GM21723 (cell line): Measurements from ENCODE around the gene MICAL2.

Experiments used
- ATAC-seq: cut with Tn5 transposase; IDR thresholded peaks from one replicate; pipeline ENCODE4 v1.9.1; 2021; ENCODE audit warnings: mild to moderate bottlenecking, moderate library complexity; ENCODE audit not compliant: unreplicated experiment

Gene MICAL2

GRCh38 chr11:12182676-12183541, 72.5 kb downstream of the MICAL2 start:
- ATAC-seq, result no peak

- ATAC-seq, result no peak
These were observed 73.6 kb downstream of the MICAL2 start for GRCh38 chr11:12183827-12184620.

GRCh38 chr11:12184699-12185098, 74.3 kb downstream of the MICAL2 start:
- no peak for ATAC-seq

GRCh38 chr11:12185106-12185690, 74.8 kb downstream of the MICAL2 start:
- ATAC-seq, result no peak

GRCh38 chr11:12185914-12186313, 75.5 kb downstream of the MICAL2 start:
- ATAC-seq, result no peak

GRCh38 chr11:12186701-12187100, 76.3 kb downstream of the MICAL2 start:
- no peak for ATAC-seq

- no peak for ATAC-seq
These were observed 77.0 kb downstream of the MICAL2 start for GRCh38 chr11:12187399-12187798.

GRCh38 chr11:12188548-12189317, 78.3 kb downstream of the MICAL2 start:
- peak; percentile 89 for ATAC-seq

- no peak for ATAC-seq
These were observed 79.3 kb downstream of the MICAL2 start for GRCh38 chr11:12189543-12190235.

- ATAC-seq, result no peak
These were observed 80.1 kb downstream of the MICAL2 start for GRCh38 chr11:12190511-12190910.

GRCh38 chr11:12192794-12193514, 82.6 kb downstream of the MICAL2 start:
- ATAC-seq, result no peak

GRCh38 chr11:12193515-12194336, 83.3 kb downstream of the MICAL2 start:
- ATAC-seq, result no peak

- peak; percentile 79 for ATAC-seq
These were observed 85.4 kb downstream of the MICAL2 start for GRCh38 chr11:12195768-12196167.

- no peak for ATAC-seq
These were observed 85.9 kb downstream of the MICAL2 start for GRCh38 chr11:12196308-12196707.

GRCh38 chr11:12196872-12197271, 86.5 kb downstream of the MICAL2 start:
- ATAC-seq, result no peak

- ATAC-seq, result no peak
These were observed 88.1 kb downstream of the MICAL2 start for GRCh38 chr11:12198251-12199222.

- ATAC-seq, result no peak
These were observed 89.0 kb downstream of the MICAL2 start for GRCh38 chr11:12199231-12199948.
